GM20431 (cell line): ENCODE measurements around the gene WNK1.
"Not testable (repeated sequence)": the region's sequence is repeated elsewhere in the genome, so short reads cannot be mapped to it uniquely, and the experiment has no call there.

ENCODE experiments used
- in situ Hi-C: fragments of 300-500 bp; cut with MseI, MboI; formaldehyde crosslinking; loops from one replicate; pipeline ENCODE4 v1.15.0; 2020; ENCODE audit warnings: low sequenced_read_pairs; ENCODE audit not compliant: unreplicated experiment

WNK1 gene

GRCh38 chr12:903055-903454 lies 150.7 kb downstream of the WNK1 start:
- in situ Hi-C loops = no loop called here

- in situ Hi-C loops = no loop called here
Measured at GRCh38 chr12:904010-904414, 151.6 kb downstream of the WNK1 start.

- in situ Hi-C loops = no loop called here
Measured at GRCh38 chr12:905261-906031, 153.1 kb downstream of the WNK1 start.

GRCh38 chr12:906062-906585 lies 153.7 kb downstream of the WNK1 start:
- in situ Hi-C loops = no loop called here

GRCh38 chr12:907413-908185 lies 155.2 kb downstream of the WNK1 start:
- in situ Hi-C loops = no loop called here

GRCh38 chr12:909861-910260 lies 157.5 kb downstream of the WNK1 start:
- in situ Hi-C loops = no loop called here

- in situ Hi-C loops = no loop called here
Measured at GRCh38 chr12:910416-910815, 158.0 kb downstream of the WNK1 start.

- in situ Hi-C loops = no loop called here
Measured at GRCh38 chr12:911191-911826, 158.9 kb downstream of the WNK1 start.

- in situ Hi-C loops = no loop called here
Measured at GRCh38 chr12:912466-913235, 160.3 kb downstream of the WNK1 start.

- in situ Hi-C loops = no loop called here
Measured at GRCh38 chr12:913919-914698, 161.7 kb downstream of the WNK1 start.

GRCh38 chr12:915090-915489 lies 162.7 kb downstream of the WNK1 start:
- in situ Hi-C loops = no loop called here

GRCh38 chr12:916240-916639 lies 163.9 kb downstream of the WNK1 start:
- in situ Hi-C loops = no loop called here

- in situ Hi-C loops = no loop called here
Measured at GRCh38 chr12:916712-917445, 164.5 kb downstream of the WNK1 start.

- in situ Hi-C loops = no loop called here
Measured at GRCh38 chr12:920676-921075, 168.3 kb downstream of the WNK1 start.

- in situ Hi-C loops = no loop called here
Measured at GRCh38 chr12:922285-922684, 169.9 kb downstream of the WNK1 start.

- in situ Hi-C loops = no loop called here
Measured at GRCh38 chr12:926641-927040, 174.3 kb downstream of the WNK1 start.

GRCh38 chr12:931060-931459 lies 178.7 kb downstream of the WNK1 start:
- in situ Hi-C loops = no loop called here

- in situ Hi-C loops = no loop called here
Measured at GRCh38 chr12:931591-931990, 179.2 kb downstream of the WNK1 start.

GRCh38 chr12:935891-936290 lies 183.5 kb downstream of the WNK1 start:
- in situ Hi-C loops = not testable (repeated sequence)
